Measurements from ENCODE around the gene GGA1.

The GGA1 gene

DNA sequence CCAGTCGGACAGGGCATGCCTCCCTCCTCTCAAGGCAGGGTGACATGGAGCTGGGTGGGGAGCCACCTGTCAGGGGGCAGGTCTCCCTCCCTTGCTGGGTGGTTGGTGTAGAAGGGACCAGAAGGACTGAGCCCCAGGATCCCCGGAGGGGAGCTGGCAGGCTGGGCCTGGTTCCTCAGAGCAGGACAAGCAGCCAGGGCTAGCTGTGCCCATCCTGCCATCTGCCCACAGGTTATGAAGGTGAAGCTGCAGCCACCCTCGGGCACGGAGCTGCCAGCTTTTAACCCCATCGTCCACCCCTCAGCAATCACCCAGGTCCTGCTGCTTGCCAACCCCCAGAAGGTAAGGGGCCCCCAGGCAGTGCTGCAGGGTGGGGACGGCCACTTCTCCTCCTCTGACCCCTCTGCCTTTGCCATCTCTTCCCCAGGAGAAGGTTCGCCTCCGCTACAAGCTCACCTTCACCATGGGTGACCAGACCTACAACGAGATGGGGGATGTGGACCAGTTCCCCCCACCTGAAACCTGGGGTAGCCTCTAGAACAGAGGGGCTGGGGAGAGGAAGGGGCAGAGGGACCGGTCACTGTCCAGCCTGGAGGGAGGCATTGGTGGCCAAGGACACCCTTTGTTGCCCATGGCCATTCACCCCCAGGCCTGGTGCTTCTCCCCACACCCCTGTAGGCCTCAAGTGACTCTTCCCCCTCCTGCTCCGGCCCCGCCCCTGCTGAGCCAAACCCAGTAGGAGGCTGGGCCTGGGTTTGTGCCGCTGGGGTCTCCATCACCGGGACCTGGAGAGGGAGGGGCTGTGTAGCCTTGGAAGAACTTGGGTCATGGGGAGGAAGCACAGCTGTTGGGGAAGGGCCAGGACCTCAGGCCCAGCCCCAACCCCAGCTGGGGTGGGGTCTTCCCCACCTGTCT, 23.8 kb downstream of the GGA1 start:
- no peak for FAIRE-seq

DNA sequence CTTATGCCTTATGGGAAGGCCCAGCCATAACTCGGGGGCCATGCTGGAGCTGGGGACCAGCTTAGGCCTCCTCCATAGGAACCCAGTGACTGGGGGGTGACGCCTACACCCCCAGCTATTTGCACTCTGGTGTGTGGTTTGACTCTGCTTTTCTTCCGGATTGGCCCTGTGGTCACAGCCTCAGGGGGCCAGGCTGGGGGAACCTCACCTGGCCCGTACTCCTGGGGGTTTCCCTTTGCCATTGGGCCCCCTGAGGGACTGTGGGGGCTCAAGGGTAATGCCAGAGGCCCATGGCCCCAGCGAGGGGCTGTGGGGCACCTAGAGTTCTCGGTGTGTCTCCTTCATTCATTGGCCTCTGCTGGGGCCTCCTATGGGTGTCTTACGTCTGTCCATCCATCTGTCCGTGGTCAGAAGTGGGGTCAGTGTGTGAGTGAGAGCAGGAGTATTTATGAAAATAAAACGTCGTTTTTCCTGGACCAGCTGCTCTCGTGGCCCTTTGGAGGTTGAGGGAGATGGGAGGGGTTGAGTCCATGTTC, 24.5 kb downstream of the GGA1 start:
- no peak for FAIRE-seq

DNA sequence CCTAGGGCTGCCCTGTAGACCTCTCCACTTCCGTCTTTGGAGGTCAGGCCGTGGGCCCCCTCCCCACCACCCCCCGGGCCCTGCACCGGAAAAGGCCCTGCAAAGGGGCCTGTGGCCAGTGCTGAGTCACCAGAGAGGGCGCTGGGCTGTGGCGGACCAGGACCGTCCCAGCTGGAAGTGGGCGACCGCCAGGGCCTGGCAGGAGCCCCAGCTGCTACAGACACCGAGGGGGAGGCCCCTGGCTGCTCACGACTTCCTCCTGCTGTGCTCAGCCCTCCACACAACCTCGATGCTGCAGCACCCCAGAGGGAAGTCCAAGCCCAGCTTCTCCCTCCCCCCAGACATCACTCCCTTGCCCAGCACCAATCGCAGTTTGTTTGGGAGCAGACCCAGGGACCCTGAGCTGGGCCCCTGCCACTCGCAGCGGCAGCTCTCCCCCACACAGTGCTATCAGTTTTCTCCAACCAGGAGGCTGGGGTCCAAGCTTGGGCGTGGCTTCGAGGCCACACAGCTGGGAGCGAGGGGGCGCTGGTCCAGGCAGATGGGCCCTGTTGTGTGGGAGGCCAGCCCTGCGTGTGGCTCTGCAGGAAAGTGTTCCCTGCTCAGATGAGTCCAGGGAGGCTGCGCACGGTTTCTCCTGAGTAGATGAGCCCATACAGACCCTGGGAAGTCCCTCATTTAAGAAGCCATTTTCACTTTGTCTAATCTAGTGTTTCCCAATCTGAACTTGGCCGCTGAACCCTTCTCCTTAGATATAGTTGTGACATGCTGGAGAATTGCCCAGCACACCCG, 25.2 kb downstream of the GGA1 start:
- no peak for FAIRE-seq

DNA sequence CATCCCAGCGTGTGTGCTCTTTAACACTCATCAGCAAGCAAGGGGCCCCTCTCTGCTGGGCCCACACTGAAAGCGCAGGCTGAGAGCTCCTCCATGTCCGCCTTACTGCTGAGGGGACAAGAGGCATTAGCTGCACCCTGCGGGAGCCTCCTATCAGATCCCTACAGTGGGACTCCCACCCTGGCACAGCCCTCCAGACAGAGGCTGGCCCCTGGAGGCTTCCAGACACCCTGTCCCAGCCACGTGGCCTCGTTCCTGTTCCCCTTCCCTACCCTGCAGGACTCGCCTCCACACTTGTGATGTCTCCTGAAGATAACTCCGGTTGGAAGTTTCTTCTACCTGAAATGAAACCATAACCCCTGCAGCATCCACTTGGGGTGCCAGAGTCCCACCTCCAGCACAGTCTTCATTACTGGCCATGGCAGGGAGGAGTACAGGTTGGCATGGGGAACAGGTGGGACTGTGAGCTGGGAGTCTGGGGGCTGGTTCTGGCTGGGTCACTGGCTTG, 25.8 kb downstream of the GGA1 start:
- no peak for FAIRE-seq

DNA sequence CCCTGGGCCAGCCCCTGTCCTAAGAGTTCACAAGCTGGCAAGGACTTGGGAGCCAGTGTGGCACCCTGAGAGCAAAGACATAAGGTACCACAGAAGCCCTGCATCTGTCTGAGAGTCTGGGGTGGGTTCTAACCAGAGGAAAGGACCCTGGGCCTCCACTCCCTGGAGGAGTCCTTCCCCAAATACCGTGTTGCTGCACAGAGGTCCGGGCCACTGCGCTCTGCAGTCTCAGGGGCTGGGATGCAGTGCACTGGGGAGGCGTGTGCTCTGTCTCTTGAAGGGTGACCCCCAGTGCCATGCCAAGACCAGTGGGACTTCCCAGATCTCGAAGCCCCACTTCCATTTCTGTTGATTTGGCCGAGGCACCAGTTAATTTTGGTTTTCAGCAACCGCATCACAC, 26.5 kb downstream of the GGA1 start:
- no peak for FAIRE-seq

DNA sequence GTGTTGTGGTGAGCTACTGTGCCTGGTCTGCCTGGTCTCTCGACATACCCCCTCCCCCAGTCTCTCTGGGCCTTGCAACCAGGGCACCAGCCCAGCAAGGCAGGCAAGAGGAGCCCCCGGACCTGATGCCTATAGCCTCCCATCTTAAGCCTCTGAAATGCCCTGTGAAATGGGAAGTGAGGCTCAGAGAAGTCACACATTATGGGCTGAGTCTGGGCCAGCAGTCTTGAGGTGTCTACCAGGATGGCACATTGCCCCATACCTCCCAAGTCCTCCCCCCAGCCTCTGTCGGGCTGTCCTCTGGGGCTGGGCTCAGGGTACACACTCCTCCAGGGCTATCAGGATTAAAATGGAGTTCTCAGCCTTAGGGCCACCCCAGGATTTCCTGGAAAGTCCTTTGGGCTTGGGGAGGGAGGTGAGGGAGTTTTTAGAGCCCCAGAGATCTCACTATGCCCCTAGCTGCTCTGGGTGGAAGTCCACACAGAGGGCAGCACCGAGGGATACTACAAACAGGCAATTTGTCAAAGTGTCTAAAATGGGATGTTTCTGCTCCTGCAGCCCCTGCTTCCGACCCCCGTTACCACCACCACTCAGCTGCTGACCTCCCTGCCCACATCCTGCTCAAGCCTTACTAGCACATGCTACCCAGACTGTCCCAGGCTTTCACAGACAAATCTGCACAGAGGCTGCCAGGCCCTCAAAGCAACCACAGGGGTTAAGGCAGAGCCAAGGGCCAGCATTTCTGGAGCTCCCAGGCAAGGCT, 27.7 kb downstream of the GGA1 start:
- FAIRE-seq = no peak

DNA sequence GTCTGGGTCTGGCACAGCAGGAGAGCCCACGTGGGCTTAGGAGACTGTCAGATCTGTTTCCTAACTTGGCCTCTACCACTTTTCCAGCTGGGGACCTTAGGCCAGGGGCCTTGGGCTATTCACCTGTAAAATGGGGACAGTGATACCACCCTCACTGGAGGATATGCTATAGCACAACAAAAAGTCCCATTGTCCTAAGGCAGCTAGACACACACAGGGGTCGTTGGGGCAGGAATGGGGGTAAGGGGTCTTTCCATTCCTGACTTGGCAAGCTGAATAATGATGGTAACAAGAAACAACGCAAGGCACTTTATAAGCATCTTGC, 28.3 kb downstream of the GGA1 start:
- FAIRE-seq = no peak

DNA sequence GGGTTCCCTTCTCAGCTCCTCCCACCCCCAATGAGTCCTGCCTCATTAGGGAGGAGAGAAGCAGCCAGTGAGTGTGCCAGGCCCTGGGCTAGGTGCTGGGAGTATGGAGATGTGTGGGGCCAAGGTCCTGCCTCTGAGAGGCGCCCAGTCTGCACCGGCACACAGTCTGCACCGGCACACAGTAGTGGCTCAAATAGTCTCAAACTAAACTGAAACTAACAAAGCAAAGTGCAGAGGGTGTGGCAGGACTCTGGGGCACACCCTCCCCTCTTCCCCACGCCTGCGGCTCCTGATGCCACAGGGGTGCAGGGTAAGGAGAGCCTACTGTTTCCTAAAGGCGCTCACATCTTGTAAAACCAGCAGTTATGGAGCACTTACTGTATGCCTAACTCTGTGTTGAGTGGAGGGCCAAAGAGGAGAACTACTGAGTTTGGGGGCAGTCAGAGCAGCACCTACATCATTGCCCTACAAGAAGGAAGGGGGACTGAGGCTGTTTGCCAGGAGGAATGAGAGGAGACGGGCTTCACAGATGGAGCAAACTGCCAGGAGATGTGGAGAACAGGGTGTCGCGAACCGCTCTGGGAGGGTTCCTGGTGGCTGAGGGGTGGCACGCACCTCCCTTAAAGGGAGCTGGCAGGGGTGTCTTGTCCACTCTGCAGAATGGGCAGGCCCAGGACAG, 29.9 kb downstream of the GGA1 start:
- peak; percentile 34 for FAIRE-seq

DNA sequence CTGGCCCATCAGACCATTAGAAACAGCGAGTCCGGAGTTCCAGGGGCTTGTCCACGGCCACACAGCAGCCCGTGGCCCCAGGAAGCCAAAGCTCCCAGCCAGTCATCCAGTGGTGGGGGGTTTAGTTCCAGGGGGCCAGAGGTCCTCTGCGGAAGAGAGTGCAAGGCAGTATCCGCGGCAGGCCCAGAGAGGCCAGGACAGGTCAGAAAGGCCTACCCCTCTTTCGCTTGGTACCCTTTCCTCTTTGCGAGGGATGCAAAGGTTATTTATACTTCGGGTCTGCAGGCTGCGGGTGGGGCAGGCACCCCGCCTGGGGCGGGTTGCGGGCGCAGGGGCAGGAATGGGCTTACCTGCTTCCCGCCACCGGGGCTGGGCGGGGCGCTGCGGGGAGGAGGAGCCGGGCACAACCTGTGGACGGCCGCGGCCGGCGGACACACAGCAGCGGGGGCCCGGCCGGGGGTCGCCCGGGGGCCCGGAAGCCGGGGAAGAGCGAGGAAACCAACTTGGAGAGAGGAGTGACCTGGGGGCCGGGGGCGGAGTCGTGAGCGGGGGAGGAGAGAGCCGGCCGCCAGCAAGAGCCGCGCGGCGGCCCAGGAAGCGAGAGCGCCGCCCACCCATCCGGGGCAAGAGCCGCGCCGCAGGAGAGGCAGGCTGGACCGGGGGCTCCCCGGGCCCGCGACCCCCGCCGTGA, 30.6 kb downstream of the GGA1 start, which contains the start of gene SH3BP1:
TSS of gene SH3BP1 (plus strand) at position 600 of the 691 bp plus-strand sequence. CDS start 119 bp downstream, outside the sequence.
- FAIRE-seq = no peak

DNA sequence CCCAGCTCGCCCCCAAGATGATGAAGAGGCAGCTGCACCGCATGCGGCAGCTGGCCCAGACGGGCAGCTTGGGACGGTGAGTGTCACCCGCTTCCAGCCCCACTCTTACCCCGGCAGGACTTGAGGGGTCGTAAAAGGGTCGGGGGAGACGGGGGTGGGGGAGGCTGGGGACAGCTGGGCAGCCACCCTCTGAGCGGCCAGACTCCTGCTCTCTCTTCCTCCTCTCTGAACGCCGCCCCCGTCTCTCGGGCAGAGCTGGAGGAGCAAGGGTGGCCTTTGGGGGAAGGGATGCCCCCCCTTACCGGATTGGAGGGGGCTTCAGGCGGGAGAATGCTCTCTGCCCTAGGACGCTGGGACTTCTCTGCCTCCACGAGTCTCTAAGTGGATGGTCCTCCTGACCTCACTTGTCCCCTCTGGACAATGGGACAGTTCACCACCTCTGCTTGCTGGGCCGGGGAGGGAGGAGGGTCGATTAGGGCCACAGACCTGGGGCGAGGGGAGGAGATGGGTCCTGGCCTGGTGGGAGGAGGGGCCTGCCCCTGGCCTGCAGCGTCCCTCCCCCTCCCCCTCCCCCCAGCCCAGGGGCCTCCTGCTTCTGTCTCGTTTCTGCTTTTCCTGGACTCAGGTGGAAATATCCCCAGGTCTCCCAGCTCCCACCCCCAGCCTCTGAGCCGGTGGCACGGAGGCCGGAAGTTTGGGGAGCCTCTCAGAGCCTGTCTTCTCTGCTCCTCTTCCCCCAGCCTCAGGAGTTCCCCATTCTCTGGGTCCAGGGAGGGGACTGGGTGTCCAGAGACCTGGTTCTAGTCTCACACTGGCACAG, 31.3 kb downstream of the GGA1 start:
- no peak for FAIRE-seq

DNA sequence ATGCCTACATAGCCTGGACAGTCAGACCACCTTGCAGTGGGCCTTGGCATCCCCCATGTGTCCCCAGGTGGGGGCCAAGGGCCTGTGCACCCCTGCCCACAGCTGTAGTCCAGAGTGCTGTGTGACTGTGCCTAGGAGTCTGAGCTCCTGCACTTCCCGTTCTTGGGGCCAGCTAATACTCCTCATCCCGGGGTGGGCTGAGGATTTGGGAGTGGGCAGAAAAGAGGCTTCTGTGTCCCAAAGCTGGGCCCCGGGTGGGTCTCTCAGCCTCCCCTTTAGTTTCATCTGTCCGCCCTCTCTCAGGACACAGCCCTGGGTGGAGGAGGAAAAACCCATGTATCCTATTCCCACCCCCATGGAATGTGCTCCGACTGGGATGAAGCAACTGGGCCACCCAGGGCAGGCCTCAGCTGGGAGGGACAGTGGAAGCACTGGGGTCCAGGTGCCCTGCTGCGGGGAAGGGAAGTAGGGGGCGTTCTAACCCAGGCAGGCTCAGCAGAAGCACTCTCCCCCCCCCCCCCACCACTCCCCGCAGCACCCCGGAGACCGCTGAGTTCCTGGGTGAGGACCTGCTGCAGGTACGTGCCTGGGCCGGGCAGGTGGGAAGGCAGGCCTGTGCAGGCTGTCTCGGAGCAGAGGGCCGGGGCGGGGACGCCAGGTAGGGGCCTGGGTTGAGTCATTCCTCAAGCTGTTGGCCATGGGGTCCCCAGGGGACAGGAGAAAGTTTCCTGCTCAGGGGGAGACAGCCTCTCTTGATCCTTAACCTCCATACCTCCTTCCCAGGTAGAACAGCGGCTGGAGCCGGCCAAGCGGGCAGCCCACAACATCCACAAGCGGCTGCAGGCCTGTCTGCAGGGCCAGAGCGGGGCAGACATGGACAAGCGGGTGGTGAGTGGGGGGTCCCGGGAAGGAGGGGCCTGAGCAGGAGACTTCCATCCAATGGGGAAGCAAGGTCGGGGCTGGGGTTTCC, 32.2 kb downstream of the GGA1 start:
- FAIRE-seq = no peak

DNA sequence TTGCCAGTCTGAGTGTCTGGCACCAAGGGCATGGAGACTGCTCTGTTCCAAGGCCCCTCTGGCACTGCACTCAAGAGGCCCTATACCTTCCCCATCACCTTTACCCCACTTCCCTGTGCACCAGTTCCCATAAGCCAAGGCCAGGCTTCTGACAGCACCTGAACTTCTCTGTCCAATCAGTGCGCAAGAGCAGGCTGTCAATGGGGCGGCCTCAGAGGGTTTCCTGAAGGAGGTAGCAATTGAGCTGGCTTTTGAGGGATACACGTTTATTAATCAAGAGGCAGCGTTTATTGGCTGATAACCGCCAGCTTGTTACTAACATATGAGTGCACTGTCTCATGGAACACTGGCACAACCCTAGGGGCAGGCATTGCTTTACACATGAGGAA, 32.9 kb downstream of the GGA1 start:
- FAIRE-seq = no peak

DNA sequence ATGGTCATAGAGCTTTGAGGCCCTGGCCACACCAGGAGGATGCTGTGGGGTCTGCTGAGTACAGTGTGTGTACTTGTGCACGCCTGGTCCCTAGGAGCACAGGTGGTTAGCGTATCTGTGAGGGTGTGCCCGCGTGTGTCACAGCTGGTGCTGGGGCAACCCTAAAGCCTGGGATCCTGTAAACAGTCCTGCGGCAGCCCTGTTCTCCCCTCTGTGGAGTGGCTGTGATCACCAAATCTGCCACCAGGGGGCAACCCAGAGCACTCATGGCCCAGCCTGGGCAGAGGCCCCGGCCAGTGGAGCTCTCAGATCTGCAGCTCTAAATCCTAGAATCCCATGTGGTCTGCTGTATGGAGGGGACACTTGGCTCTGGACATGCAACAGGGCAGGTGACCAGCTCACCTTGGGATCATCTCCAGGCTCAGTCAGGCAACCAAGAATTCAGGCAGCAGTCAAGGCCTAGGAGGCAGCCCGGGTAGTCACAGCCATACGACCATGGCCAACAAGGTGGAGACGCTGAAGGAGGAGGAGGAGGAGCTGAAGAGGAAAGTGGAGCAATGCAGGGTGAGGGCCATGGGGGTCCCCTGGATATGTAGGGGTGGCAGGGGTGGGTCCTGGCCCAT, 34.7 kb downstream of the GGA1 start:
- peak; percentile 80 for FAIRE-seq

DNA sequence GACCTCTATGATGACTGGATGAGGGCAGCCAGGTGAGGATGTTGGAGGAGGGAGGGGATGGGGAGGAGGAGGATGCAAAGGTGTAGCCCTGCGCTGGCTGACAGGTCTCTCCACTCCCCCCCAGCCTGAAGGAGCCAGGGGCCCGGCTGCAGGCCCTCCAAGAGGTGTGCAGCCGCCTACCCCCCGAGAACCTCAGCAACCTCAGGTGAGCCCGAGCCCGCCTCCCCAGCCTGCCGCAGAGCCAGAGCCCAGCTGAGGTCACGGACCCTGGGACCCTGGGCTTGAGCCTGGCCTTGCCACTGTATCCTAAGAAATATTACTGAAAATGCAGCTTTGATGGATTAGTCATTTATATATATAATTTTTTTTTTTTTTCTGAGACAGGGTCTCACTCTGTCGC, 38.7 kb downstream of the GGA1 start:
- no peak for FAIRE-seq

DNA sequence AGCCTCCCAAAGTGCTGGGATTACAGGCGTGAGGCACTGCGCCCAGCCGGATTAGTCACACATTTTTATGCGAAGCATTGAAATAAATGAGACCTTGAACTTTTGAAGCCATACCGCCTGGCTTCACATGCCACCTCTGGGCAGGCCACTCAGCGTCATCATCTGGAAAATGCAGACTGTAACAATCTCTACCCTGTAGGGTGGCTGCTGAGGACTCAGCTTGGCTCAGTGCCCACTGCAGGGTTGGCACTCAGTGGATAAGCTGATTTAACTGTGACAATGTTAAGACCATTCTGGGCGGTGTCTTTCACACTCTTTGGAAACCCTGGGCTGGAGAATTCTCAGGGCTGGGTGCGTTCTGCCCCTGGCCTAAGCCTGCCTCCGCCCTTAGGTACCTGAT, 39.3 kb downstream of the GGA1 start:
- no peak for FAIRE-seq

DNA sequence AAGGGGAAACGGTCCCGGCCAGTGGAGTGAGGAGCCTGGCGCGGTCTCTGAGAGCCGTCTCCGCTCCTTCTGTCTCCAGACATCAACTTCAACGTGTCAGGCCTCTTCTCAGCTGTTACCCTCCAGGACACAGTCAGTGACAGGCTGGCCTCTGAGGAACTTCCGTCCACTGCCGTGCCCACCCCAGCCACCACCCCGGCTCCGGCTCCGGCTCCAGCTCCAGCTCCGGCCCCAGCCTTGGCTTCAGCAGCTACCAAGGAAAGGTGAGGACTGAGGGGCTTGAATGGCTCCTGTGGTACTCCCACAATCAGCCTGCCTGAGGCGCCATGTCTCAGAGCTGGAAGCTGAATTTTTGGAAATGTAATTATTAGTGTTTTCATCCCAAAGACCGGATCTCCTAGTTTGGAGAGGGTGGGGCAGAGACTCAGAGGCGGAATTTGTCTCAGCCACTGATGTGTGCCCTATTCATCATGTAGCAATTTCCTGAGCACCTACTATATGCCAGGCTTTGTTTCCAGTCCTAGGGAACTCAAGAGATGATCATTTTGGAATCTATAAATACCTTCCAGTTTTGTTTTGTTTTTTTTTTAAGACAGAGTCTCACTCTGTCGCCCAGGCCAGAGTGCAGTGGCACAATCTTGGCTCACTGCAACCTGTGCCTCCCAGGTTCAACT, 42.0 kb downstream of the GGA1 start:
- no peak for FAIRE-seq

DNA sequence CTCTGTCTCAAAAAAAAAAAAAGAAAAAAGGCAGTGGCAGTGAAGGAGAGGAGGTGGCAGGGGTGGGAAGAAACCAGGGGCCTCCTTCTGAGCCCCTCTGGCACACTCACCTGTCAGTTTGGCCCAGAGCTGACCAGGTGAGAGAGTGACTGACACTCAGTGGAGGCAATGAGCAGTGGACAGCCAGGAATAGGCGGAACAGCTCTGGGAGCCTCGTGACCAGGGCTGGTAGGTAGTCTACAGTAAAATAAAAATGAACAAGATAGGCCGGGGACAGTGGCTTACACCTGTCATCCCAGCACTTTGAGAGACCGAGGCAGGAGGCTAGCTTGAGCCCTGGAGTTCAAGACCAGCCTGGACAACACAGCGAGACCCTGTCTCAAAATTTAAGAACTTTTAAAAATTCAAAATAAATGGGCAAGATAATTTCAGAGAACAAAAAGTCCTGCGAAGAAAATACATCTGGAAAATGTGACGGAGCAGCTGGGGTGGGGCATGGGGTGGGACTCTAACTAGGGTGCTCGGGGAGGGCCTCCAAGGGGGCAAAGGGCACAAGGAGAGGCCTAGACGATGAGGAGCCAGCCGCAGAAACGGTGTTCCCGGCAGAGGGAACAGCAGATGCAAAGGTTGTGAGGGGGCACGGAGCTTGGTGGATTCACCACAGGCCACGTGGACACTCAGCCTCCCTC, 46.1 kb downstream of the GGA1 start:
- no peak for FAIRE-seq

DNA sequence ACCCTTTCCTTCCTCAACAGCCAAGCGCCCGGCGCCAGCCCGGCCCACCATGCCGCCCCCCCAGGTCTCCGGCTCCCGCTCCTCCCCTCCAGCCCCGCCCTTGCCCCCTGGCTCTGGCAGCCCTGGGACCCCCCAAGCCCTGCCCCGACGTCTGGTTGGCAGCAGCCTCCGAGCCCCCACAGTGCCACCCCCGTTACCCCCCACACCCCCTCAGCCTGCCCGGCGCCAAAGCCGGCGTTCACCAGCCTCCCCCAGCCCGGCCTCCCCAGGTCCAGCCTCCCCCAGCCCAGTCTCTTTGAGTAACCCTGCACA, 46.6 kb downstream of the GGA1 start:
- FAIRE-seq = no peak

Measured in G401.6 (cell line).